Measurements from ENCODE around the gene SSBP3.

DNA sequence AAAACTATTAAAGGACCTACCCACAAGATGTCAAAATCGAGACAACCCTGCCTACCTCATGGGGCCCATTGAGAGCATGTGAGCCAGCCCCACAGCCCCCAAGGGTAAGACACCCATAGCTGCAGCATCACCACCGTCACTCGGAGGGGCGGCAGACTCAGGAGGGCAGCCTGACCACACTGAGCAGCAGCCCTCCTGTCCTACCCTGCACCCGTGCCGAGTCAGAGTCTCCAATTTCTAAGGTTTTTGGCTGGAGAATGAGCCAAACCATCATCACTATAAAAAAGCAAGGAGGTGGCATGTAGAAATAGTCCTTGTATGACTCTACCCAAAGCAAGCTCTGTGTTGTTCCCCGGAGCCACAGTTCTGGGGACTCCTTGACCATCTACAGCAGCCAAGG lies 94.7 kb downstream of the SSBP3 start:
- TF ChIP-seq, protein P1, sequence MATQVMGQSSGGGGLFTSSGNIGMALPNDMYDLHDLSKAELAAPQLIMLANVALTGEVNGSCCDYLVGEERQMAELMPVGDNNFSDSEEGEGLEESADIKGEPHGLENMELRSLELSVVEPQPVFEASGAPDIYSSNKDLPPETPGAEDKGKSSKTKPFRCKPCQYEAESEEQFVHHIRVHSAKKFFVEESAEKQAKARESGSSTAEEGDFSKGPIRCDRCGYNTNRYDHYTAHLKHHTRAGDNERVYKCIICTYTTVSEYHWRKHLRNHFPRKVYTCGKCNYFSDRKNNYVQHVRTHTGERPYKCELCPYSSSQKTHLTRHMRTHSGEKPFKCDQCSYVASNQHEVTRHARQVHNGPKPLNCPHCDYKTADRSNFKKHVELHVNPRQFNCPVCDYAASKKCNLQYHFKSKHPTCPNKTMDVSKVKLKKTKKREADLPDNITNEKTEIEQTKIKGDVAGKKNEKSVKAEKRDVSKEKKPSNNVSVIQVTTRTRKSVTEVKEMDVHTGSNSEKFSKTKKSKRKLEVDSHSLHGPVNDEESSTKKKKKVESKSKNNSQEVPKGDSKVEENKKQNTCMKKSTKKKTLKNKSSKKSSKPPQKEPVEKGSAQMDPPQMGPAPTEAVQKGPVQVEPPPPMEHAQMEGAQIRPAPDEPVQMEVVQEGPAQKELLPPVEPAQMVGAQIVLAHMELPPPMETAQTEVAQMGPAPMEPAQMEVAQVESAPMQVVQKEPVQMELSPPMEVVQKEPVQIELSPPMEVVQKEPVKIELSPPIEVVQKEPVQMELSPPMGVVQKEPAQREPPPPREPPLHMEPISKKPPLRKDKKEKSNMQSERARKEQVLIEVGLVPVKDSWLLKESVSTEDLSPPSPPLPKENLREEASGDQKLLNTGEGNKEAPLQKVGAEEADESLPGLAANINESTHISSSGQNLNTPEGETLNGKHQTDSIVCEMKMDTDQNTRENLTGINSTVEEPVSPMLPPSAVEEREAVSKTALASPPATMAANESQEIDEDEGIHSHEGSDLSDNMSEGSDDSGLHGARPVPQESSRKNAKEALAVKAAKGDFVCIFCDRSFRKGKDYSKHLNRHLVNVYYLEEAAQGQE (IDR thresholded peaks at IDR 0.05; ENCODE audit: insufficient replicate concordance, low read depth), result no peak
- TF ChIP-seq, protein P2, sequence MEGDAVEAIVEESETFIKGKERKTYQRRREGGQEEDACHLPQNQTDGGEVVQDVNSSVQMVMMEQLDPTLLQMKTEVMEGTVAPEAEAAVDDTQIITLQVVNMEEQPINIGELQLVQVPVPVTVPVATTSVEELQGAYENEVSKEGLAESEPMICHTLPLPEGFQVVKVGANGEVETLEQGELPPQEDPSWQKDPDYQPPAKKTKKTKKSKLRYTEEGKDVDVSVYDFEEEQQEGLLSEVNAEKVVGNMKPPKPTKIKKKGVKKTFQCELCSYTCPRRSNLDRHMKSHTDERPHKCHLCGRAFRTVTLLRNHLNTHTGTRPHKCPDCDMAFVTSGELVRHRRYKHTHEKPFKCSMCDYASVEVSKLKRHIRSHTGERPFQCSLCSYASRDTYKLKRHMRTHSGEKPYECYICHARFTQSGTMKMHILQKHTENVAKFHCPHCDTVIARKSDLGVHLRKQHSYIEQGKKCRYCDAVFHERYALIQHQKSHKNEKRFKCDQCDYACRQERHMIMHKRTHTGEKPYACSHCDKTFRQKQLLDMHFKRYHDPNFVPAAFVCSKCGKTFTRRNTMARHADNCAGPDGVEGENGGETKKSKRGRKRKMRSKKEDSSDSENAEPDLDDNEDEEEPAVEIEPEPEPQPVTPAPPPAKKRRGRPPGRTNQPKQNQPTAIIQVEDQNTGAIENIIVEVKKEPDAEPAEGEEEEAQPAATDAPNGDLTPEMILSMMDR (IDR thresholded peaks at IDR 0.05; ENCODE audit: insufficient read depth, low read length), result no peak
- no peak for TF ChIP-seq POLR2AphosphoS5 (IDR thresholded peaks at IDR 0.05; ENCODE audit: low read depth)
- no peak for TF ChIP-seq SPI1 (IDR thresholded peaks at IDR 0.05; ENCODE audit: borderline replicate concordance, low read depth)

All from HL-60 (cell line).